Mononuclear cell (primary cell): ENCODE data around the gene GLRX2. TPM values are rescaled to one million over a fixed set of nuclear protein-coding genes. Genes with fewer than 3 reads are reported as not detected.

Experiments
- H3K27me3 ChIP-seq: 2 replicates; pipeline ENCODE4 v1.6.0; 2011; ENCODE audit warnings: low read length, control low read depth; ENCODE audit not compliant: insufficient read depth
- H3K4me1 ChIP-seq: 2 replicates; pipeline ENCODE4 v1.5.1; 2011; ENCODE audit warnings: mild to moderate bottlenecking, low read length, control low read depth; ENCODE audit not compliant: insufficient read depth
- H3K4me3 ChIP-seq: 2 replicates; pipeline ENCODE4 v1.5.1; 2011; ENCODE audit warnings: mild to moderate bottlenecking, low read length, moderate library complexity
- H3K9me3 ChIP-seq: 2 replicates; pipeline ENCODE4 v1.5.1; 2011; ENCODE audit warnings: low read depth, mild to moderate bottlenecking, control low read depth, low read length
- total RNA-seq: library from RNA; depleted of rRNA; stranded (reverse); fragments of >200 nt; gene quantifications from one replicate; pipeline ENCODE4 v1.2.3, GENCODE V29; 2012

The GLRX2 gene
- total RNA-seq, 1 donor, result 2.3 TPM

DNA sequence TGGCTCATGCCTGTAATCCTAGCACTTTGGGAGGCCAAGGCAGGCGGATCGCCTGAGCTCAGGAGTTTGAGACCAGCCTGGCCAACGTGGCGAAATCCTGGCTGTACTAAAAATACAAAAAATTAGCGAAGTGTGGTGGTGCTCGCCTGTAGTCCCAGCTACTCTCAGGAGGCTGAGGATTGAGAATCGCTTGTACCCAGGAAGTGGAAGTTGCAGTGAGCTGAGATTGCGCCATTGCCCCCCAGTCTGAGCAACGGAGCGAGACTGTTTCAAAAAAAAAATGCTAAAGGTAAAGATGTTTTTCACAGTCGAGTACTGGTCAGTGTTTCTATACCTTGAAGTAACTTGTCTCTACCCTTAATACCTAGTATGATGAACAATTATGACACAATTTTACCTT, 11.1 kb downstream of the GLRX2 start:
- Histone ChIP-seq H3K27me3 (no peaks in the 10 kb centered on the region), H3K4me1 (no peaks in the 10 kb centered on the region), H3K9me3 (no peaks in the 10 kb centered on the region), H3K4me3 (no peak overlapping the region)

DNA sequence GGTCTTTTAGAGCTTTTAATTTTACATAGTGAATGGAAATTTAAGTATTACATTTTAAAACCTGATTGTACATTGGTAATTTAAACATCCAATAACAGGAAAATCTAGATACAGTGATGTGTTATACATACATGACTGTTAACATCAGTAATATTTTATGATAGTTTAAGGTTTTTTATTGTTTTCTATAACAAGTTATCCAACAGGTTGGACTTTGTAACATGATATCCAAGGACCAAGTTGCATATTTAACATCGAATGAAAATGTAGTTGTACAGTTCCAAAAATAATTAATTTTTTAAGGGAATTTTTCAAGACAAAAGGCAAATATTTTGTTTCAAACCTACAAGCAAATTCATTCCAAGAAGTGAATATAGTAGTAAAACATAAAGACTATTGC, 14.3 kb downstream of the GLRX2 start:
- H3K4me1 ChIP-seq, result no peaks in the 10 kb centered on the region
- no peaks in the 10 kb centered on the region for H3K27me3 ChIP-seq
- no peak overlapping the region for H3K4me3 ChIP-seq
- no peaks in the 10 kb centered on the region for H3K9me3 ChIP-seq

DNA sequence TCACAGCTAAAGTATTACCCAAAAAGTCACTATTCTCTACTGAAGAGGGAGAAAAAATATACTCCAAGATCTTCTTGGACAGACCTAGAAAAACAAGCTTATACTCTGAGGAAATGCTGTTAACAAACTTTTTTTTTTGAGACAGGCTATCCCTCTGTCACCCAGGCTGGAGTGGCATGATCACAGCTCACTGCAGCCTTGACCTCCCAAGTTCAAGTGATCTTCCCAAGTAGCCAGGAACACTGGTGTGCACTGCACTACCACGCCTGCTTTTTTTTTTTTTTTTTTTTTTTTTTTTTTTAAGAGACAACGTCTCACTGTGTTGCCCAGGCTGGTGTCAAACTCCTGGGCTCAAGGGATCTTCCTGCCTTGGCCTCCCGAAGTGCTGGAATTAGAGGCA, 17.3 kb downstream of the GLRX2 start:
- no peaks in the 10 kb centered on the region for H3K9me3 ChIP-seq
- no peaks in the 10 kb centered on the region for H3K4me1 ChIP-seq
- no peak overlapping the region for H3K4me3 ChIP-seq
- H3K27me3 ChIP-seq, result no peaks in the 10 kb centered on the region

DNA sequence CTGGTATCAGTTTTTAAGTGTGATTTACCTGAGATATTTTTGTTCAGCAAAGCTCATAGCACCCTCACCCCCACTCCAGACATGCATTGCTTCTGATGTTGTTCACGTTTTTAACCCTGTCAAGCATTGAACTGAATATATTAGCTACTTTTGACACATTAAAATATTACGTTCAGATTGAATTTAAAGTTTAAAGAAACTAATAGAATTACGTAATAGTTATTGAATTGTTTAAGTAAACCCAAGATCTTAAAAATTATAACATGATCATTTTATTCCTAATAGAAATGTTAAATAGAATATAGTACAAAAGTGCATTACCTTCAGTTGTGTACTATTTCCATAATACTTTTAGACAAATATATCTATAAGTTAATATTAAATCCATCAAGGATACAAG, 18.9 kb downstream of the GLRX2 start:
- H3K27me3 ChIP-seq, result no peaks in the 10 kb centered on the region
- no peaks in the 10 kb centered on the region for H3K9me3 ChIP-seq
- H3K4me3 ChIP-seq, result no peak overlapping the region
- H3K4me1 ChIP-seq, result no peaks in the 10 kb centered on the region

DNA sequence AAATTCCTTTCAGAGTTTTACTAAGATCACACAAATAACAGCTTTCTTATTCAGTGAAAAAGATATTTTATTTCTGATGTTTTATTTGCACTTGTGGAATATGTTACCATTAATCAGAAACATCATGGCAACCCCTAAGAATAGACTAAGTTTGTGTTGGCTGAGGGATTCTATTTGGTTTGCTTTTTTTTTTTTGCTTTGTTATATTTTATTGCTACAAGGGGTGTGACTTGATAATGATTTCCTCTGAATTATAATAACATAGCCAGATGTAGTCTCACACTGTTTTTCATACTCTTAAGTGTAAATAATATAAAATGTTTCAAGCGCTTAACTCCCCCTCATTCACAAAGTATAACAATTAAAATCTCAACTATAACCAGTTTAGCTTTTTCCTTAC, 20.0 kb downstream of the GLRX2 start:
- Histone ChIP-seq H3K9me3 (no peaks in the 10 kb centered on the region), H3K4me1 (no peaks in the 10 kb centered on the region), H3K4me3 (no peak overlapping the region), H3K27me3 (no peaks in the 10 kb centered on the region)

DNA sequence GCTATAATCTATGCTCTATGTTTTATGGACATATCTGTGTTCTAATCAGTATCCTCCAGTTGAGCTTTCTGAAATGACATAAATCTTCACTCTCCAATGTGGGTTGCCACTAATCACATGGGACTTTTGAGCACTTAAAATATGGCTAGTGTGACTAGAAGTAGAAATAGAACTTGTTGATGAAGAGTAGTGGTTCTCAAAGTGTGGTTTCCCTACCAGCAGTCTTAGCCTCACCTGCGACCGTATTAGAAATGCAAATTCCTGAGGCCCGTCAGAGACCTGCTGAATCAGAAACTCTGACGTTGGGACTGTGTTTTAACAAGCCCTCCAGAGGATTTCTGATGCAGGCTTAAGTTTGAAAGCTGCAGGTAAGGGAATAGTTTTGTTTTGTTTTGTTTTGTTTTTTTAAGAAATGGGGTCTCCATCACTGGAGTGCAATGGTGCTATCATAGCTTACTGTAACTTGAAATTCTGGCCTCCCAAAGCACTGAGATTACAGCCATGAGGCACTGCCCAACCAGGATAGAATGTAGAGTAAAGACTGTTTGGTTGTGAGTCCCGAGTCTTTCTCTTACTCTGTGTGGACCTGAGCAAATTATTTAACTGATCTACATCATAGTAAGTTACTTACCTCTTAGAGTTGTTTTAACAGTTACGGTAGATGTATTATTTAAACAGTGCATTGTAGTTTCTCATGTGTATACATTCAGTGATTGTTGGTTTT, 21.7 kb downstream of the GLRX2 start:
- Histone ChIP-seq H3K27me3 (no peaks in the 10 kb centered on the region), H3K9me3 (no peaks in the 10 kb centered on the region), H3K4me3 (no peak overlapping the region), H3K4me1 (no peaks in the 10 kb centered on the region)

DNA sequence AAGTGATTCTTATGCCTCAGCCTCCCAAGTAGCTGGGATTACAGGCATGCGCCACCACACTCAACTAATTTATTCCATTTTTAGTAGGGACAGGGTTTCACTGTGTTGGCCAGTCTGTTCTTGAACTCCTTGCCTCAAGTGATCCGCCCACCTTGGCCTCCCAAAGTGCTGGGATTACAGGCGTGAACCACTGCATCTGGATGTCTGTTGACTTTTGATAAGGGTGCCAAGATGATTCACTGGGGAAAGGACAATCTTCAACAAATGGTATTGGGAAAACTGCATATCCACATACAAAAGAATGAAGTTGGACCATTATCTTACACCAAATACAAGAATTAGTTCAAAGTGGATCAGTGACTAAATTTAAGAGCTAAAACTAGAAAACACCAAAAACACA, 26.0 kb downstream of the GLRX2 start:
- H3K27me3 ChIP-seq, result no peaks in the 10 kb centered on the region
- H3K9me3 ChIP-seq, result no peaks in the 10 kb centered on the region
- no peaks in the 10 kb centered on the region for H3K4me1 ChIP-seq
- H3K4me3 ChIP-seq, result no peak overlapping the region

DNA sequence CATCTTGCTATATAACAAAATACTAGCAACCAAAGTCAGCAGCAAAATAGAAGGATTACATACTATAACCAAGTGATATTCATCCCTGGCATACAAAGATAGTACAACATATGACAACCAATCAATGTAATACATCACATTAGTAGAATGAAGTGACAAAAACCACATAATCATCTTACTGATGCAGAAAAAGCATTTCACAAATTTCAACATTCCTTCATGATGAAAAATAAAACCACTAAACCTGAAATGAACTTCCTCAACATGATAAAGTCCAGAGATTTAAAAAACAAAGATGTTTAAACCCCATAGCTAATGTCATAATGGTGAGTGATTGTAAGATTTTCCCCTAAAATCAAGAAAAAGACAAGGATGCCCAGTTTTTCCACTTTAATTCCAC, 27.2 kb downstream of the GLRX2 start:
- H3K27me3 ChIP-seq, result no peaks in the 10 kb centered on the region
- H3K9me3 ChIP-seq, result no peaks in the 10 kb centered on the region
- H3K4me1 ChIP-seq, result no peaks in the 10 kb centered on the region
- no peak overlapping the region for H3K4me3 ChIP-seq

DNA sequence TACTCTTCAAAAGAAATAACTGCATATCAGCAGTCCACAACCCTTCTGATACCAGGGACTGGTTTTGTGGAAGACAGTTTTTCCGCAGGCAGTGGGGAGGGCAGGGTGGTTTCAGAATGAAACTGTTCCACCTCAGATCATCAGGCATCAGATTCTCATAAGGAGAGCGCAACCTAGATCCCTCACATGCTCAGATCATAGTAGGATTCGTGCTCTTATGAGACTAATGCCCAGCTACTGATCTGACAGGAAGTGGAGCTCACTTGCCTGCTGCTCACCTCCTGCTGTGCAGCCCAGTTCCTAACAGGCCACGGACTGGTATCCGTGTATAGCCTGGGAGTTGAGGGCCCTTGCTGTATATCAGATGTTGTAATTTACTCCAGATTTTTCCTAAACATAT, 34.3 kb downstream of the GLRX2 start:
- H3K4me3 ChIP-seq, result no peak overlapping the region

DNA sequence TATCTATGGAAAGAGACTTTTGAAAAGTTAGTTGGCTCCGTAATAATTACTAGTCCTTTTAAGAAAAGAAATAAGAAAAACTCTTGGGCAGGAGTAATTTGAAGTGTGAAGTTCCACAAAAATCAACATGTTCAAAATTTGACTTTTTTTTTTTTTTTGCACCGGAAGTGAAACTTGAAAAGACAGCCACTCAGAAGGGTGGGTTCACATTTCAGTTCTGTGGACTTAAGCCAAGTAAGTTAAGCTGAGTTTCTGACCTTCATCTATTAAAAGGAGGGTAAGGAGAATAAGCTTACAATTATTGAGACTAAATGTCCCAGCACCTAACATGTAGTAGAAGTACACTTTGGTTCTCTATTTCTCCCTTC, 34.8 kb downstream of the GLRX2 start:
- peaks cover 10% of the 10 kb centered on the region for H3K4me1 ChIP-seq
- no peak overlapping the region for H3K4me3 ChIP-seq
- no peaks in the 10 kb centered on the region for H3K27me3 ChIP-seq
- no peaks in the 10 kb centered on the region for H3K9me3 ChIP-seq

More for the DNA sequence above, 34.3 kb downstream of the GLRX2 start:
- H3K9me3 ChIP-seq, result no peaks in the 10 kb centered on the region
- peaks cover 10% of the 10 kb centered on the region for H3K4me1 ChIP-seq
- no peaks in the 10 kb centered on the region for H3K27me3 ChIP-seq

DNA sequence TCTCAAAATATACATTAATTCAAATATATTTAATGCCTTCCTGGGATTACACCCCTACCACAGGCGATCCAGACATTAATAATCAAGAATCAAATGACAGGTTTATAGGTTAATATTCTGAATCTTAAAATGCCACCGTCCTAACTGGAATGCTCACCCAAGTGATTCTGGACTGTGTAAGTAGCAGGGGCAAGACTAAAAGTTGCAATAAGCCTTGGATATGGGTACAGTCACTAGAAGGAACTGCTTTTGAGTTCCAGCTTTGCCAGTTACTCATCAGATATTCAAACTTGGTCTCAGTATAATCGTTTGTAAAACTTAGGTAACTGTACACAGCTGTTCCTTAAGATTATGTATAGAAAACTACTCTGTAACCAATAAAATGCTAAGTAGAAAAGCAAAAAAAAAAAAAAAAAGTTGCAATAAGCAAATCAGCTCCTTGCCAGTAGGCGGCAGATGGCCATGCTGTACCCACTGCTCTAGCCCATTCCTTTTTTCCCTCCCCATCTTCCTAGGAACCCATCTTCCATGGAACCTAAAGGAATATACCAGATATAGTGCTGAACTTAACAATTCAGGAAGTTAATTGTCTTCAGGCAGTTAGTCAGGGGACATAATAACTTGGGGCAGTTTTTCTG, 35.3 kb downstream of the GLRX2 start:
- Histone ChIP-seq H3K27me3 (no peaks in the 10 kb centered on the region), H3K9me3 (no peaks in the 10 kb centered on the region), H3K4me3 (no peak overlapping the region), H3K4me1 (peaks cover 10% of the 10 kb centered on the region)

DNA sequence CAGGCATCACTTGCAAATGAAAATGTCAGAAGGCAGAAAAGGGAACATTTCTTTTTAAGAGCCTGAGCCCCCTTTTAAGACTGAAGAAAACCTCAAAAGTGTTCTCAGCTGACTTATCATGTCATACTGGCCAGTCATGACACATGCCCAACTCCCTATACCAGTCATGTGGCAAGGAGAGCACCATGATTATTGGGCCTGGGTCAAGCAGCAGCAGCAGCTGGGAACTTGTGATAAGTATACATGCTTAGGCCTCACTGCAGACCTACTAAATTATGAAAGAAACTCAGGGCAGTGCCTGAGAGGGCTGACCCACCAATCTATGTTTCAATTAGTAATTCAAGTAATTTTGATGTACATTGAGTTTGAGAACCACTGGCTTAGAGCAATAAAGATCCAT, 37.2 kb downstream of the GLRX2 start:
- Histone ChIP-seq H3K9me3 (no peaks in the 10 kb centered on the region), H3K27me3 (no peaks in the 10 kb centered on the region), H3K4me3 (no peak overlapping the region), H3K4me1 (peaks cover 10% of the 10 kb centered on the region)

DNA sequence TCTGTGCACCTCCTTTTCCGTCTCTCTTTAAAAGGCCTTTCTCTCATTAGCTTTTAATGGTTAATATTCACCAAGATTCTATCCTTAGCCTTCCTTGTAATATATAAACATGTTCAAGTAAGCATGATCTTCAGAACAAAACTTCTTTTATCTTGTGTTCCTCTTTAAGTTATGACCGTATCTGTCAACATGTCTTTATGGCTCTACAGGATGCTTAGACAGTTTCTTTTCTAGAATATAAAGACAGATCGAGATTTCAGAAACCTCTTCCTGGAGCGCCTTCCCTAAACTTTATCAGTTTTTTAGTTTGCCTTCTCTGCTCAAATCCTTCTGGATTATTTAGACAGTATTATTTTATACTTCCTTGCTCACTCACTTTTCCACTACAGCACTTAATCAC, 38.6 kb downstream of the GLRX2 start:
- Histone ChIP-seq H3K4me3 (no peak overlapping the region), H3K9me3 (no peaks in the 10 kb centered on the region), H3K4me1 (peaks cover 11% of the 10 kb centered on the region), H3K27me3 (no peaks in the 10 kb centered on the region)

DNA sequence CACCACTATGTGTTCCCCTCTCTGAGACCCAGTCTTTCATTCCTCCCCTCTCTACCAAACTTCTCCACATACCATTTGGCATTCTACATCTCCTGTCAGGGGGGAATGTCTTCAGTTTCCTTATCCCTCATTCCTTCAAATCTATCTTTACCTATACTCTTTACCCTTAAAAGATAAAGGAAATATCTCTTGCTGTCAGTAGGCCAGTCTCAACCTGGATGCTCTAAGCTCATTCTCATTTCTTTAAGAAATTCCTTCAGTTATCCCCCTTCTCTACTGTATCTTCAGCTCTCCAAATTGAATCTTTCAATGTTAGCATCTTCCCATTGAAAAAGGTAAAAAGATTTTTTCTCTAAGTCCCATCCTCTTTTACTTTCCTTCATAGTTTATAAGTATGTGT, 39.3 kb downstream of the GLRX2 start:
- H3K4me3 ChIP-seq, result no peak overlapping the region
- H3K27me3 ChIP-seq, result no peaks in the 10 kb centered on the region
- H3K9me3 ChIP-seq, result no peaks in the 10 kb centered on the region
- H3K4me1 ChIP-seq, result peaks cover 13% of the 10 kb centered on the region

DNA sequence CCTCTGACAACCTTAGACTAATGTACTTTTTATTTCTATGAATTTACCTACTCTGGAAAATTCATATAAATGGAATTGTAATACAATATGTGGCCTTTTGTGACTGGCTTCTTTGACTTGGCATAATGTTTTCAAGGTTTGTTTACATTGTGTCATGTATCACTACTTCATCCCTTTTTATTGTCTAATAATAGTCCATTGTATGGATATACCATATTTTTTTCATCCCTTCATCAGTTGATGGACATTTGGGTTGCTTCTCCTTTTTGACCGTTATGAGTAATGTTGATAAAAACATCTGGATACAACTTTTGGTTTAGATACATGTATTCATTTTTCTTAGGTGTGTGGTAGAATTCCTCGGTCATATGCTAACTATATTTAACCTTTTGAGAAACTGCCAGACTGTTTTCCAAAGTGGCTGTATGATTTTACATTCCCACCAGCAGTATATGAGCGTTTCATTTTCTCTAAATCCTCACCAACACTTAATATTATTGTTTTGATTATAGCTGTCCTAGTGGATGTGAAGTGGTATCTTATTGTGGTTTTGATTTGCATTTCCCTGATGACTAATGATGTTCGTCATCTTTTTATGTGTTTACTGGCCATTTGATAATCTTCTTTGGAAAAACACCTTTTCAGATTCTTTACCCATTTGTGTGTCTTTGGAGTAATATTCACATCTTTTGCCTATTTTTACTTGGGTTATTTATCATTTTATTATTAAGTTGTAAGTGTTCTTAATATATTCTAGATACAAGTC, 42.3 kb downstream of the GLRX2 start:
- Histone ChIP-seq H3K4me3 (no peak overlapping the region), H3K4me1 (peaks cover 21% of the 10 kb centered on the region), H3K27me3 (no peaks in the 10 kb centered on the region), H3K9me3 (no peaks in the 10 kb centered on the region)
